Natural killer cell treated with Interleukin-12 subunit alpha and Interleukin-12 subunit beta and Interleukin-15 and Interleukin-18, amount 100 ng/mL, for 72 hours (primary cell): ENCODE results near the gene CXCL10. TPM values are rescaled to one million over a fixed set of nuclear protein-coding genes. Genes with fewer than 3 reads are reported as not detected.
"Not testable (repeated sequence)": the region's sequence is repeated elsewhere in the genome, so short reads cannot be mapped to it uniquely, and the experiment has no call there.

ENCODE experiments used
- ATAC-seq, 2 donors: fragments of 150-1000 bp; cut with Tn5 transposase in 1 of 2; sonication (Bioruptor Pico), chemical (Tn5 transposase) in 1 of 2; 2 replicates each; pipeline ENCODE4 v1.10.0; 2021
- DNase-seq: peaks from one replicate; pipeline ENCODE4 v3.0.0; 2022; ENCODE audit warnings: low spot score
- H3K27ac Mint-ChIP-seq, 2 donors: 1 replicate in 1 of 2; 2 replicates in 1 of 2; pipeline ENCODE4 v1.8.0; 2022; ENCODE audit warnings: mixed read lengths in 2 of 2, mild to moderate bottlenecking in 1 of 2, moderate library complexity in 1 of 2
- H3K27me3 Mint-ChIP-seq, 2 donors: 1 replicate in 1 of 2; 2 replicates in 1 of 2; pipeline ENCODE4 v1.8.0; 2022; ENCODE audit warnings: mixed read lengths in 2 of 2
- H3K36me3 Mint-ChIP-seq: one replicate; pipeline ENCODE4 v1.8.0; 2022; ENCODE audit warnings: mixed read lengths
- H3K4me1 Mint-ChIP-seq, 2 donors: 1 replicate in 1 of 2; 2 replicates in 1 of 2; pipeline ENCODE4 v1.8.0; 2022; ENCODE audit warnings: low read depth in 2 of 2, mixed read lengths in 2 of 2, mild to moderate bottlenecking in 1 of 2
- H3K4me3 Mint-ChIP-seq: one replicate; pipeline ENCODE4 v1.8.0; 2022; ENCODE audit warnings: mixed read lengths
- H3K9me3 Mint-ChIP-seq: 2 replicates; pipeline ENCODE4 v1.8.0; 2022; ENCODE audit warnings: mixed read lengths
- total RNA-seq, 2 donors: library from RNA; stranded (reverse); gene quantifications; one replicate each; pipeline ENCODE4 v1.2.3, GENCODE V29; 2022

CXCL10 gene
- total RNA-seq, 2 donors from 2014 or later: 2.0 to 117 TPM

DNA sequence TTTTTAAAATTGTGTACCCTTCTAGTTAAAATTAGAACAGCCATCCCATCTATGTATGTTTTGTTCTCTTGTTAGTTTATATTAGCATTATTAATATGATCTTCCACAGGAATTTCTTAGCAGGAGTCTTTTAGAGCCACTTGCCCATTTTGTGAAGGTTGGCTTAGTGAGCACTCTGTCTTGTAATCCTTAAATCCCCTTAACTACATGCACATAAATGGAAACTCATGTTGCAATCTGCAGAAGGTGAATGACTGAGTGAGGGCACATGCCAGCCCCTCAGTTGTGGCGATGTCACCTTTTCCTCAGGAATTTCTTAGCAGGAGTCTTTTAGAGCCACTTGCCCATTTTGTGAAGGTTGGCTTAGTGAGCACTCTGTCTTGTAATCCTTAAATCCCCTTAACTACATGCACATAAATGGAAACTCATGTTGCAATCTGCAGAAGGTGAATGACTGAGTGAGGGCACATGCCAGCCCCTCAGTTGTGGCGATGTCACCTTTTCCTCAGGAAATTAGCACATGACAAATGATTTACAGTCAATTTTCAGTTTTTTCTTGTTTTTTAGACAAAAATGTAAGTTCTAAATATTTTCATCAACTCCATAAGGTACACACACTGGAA, 24.7 kb downstream of the CXCL10 start:
- DNase-seq, H3K27ac Mint-ChIP-seq, H3K4me3 Mint-ChIP-seq, H3K36me3 Mint-ChIP-seq, ATAC-seq, H3K9me3 Mint-ChIP-seq: not testable (repeated sequence)
- Mint-ChIP-seq H3K4me1 (peaks cover 0 to 17% of the 10 kb centered on the region in 2 donors), H3K27me3 (peaks cover 21% of the 10 kb centered on the region in 2 donors)

DNA sequence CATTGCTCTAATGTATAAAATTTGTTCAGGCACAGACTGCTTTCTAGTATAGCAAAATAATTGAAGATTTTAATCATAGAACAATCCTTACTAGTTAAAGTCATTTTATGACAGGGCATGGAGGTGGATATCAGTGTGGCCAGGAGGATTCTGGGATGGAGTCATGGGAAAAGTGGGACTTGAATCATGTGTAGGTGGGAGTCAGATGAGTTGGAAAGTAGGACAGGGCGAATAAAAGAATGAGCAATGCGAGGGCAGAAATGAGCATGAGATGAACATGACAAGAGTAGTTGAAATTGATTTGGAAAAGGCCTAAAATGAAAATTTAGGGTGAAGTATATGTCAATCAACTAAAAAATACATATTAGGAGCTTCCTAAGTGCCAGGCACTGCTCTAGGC, 25.4 kb downstream of the CXCL10 start:
- Mint-ChIP-seq H3K27me3 (peaks cover 21 to 25% of the 10 kb centered on the region in 2 donors), H3K9me3 (no peaks in the 10 kb centered on the region), H3K36me3 (no peaks in the 10 kb centered on the region), H3K4me1 (peaks cover 0 to 14% of the 10 kb centered on the region in 2 donors), H3K4me3 (no peak overlapping the region), H3K27ac (no peak overlapping the region)
- no peak for ATAC-seq
- DNase-seq: no peak

DNA sequence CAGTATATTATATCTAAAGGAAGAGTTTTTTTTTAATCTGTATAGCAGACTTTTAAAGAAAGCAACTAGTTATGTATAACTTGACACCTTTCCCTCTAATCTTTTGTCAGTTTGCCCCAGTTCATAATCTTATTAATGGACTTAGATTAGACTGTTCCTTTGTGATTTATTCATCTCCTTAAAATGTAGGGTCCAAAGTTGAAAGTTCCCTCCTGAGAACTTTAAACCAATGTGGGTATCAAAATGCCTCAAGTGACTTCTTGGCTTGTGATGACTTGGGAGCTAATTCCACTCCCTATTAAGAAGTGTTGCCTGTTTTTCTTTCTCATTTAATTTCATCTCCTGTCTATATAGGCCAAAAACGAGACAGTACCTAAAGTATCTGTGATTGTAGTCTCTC, 26.2 kb downstream of the CXCL10 start:
- Mint-ChIP-seq H3K9me3 (no peaks in the 10 kb centered on the region), H3K27ac (no peak overlapping the region), H3K36me3 (no peaks in the 10 kb centered on the region), H3K4me3 (no peak overlapping the region), H3K4me1 (peaks cover 0 to 8% of the 10 kb centered on the region in 2 donors), H3K27me3 (peaks cover 16 to 18% of the 10 kb centered on the region in 2 donors)
- DNase-seq (no peak), ATAC-seq (no peak)

DNA sequence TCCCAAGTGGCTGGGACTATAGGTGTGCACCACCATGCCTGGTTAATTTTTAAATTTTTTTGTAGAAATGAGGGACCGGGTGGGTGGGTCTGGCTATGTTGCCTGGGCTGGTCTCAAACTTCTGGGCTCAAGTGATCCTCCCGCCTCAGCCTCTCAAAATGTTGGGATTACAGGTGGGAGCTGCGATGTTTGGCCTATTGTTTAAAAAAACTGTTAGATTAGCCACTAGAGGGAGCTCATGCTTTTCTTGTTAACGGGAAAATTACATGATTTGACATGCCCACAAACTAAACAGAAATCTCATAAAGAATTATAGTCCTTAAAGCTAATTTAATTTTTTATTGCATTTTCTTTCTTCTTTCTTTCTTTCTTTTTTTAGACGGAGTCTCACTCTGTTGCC, 27.6 kb downstream of the CXCL10 start:
- H3K9me3 Mint-ChIP-seq: no peaks in the 10 kb centered on the region
- ATAC-seq: no peak

DNA sequence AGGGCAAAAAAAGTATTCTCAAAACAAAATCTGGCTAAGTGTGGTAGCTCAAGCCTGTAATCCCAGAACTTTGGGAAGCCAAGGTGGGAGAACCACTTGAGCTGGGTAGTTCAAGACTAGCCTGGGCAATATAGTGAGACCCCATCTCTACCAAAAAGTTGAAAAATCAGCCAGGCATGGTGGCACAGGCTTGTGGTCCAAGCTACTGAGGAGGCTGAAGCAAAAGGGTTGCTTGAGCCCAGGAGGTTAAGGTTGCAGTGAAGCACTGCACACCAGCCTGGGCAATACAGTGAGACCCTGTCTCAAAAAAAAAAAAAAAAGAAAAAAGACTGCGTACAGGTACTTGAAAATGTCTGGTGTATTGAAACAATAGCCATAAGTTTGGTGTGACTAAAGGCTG, 30.8 kb downstream of the CXCL10 start:
- Mint-ChIP-seq H3K4me3 (no peak overlapping the region), H3K36me3 (peaks cover 6% of the 10 kb centered on the region), H3K4me1 (peaks cover 13 to 20% of the 10 kb centered on the region in 2 donors), H3K27ac (no peak overlapping the region), H3K27me3 (peaks cover 9 to 18% of the 10 kb centered on the region in 2 donors), H3K9me3 (no peaks in the 10 kb centered on the region)
- no peak for DNase-seq
- ATAC-seq: no peak

More for the DNA sequence above, 27.6 kb downstream of the CXCL10 start:
- DNase-seq: no peak
- Mint-ChIP-seq H3K4me3 (no peak overlapping the region), H3K4me1 (peaks cover 0 to 13% of the 10 kb centered on the region in 2 donors), H3K36me3 (no peaks in the 10 kb centered on the region), H3K27ac (no peak overlapping the region), H3K27me3 (peaks cover 16 to 18% of the 10 kb centered on the region in 2 donors)

DNA sequence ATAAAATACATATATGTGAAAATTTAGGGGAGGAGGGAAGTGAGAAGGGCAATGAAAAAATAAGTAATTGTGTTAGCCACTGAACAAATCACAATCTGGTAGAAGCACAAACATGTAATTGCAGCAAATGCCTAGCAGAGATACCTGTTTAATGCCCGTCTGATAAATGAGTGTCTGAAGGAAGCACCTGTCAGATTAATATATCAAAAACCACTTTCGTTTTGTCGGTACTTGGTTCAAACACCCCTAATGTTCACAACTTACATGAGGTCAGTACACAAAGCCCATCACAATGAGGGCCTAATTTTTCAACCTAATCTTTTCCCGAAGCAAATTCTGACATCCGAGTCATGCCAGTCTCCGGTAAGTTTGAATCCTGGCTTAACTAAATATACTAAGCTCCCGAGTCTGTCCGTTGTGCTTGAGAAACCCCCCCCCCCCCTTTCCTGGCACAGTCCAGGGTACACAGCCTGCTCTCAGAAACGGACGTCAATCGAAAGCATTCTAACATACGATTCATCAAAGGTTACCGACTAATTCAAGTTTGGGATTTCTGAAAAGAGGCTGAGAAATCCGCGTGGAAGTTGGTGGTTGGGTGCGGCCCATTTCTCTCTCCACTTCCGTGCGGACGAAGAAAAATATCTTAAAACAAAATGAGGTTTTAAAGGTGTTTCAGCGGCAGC, 33.3 kb downstream of the CXCL10 start:
- ATAC-seq: no peak
- peaks cover 6% of the 10 kb centered on the region for H3K36me3 Mint-ChIP-seq
- H3K4me3 Mint-ChIP-seq: peak overlapping the region; percentile 92
- no peak for DNase-seq
- no peaks in the 10 kb centered on the region for H3K9me3 Mint-ChIP-seq
- H3K27me3 Mint-ChIP-seq: peaks cover 9 to 16% of the 10 kb centered on the region in 2 donors
- H3K4me1 Mint-ChIP-seq: peaks cover 6 to 24% of the 10 kb centered on the region in 2 donors
- peak overlapping the region; percentile 73 to 85 for H3K27ac Mint-ChIP-seq

DNA sequence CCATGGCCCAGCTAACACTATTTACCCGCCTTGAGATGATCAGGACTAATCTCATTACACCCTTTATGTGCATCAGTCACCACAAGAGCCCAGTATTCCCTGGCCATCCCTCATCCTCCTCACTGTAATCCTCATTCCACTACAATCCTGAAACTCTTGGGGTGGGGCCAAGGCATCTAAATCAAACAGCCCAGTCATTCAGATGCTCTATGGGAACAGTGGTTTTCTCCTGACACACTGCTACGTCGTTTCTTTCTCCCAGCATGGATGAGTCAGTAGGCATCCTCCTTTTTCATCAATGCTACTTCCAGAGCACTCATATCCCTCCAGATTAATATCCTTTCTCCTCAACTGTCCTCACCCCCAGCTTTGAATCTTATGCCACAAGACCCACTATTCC, 38.2 kb downstream of the CXCL10 start:
- Mint-ChIP-seq H3K27me3 (no peaks in the 10 kb centered on the region), H3K27ac (no peak overlapping the region), H3K36me3 (peaks cover 21% of the 10 kb centered on the region), H3K9me3 (no peaks in the 10 kb centered on the region), H3K4me1 (peaks cover 0 to 24% of the 10 kb centered on the region in 2 donors), H3K4me3 (no peak overlapping the region)
- DNase-seq (no peak), ATAC-seq (no peak)

DNA sequence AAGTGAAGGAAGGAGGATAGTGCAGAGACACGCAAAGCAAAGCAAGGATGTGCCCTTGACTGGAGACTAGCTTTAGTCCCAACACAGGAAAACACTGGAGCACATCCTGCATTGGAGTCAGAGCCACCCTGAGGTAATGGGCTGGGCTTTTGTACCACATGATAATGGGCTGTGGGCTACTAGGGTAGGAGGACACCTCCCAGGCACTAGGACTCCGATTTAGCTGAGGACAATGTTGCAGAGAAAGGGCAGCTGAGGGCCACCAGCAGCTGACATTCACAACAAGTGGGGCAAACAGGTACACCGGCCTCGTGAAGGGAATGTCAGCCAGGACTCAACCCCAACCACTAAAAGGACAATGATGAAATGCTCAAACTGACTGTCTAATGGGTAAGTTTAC, 42.7 kb downstream of the CXCL10 start:
- Mint-ChIP-seq H3K27ac (no peak overlapping the region), H3K36me3 (peaks cover 27% of the 10 kb centered on the region)

DNA sequence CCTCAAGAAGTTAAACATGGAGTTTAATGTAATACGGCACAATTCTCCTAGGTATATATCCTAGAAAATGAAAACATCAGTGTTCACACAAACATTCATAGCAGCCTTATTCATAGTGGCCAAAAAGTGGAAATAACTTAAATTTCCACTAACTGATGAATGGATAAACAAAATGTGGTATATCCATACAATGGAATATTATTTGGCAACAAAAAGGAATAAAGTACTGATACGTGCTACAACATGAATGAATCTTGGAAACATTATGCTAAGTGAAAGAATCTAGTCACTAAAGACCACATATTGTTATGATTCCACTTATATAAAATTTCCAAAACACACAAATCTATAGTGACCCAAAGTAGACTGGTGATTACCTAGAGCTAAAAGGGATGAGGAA, 47.1 kb downstream of the CXCL10 start:
- H3K4me1 Mint-ChIP-seq: no peaks in the 10 kb centered on the region
- DNase-seq (no peak), ATAC-seq (no peak)
- no peak overlapping the region for H3K27ac Mint-ChIP-seq
- no peaks in the 10 kb centered on the region for H3K27me3 Mint-ChIP-seq
- no peaks in the 10 kb centered on the region for H3K9me3 Mint-ChIP-seq
- no peak overlapping the region for H3K4me3 Mint-ChIP-seq
- peaks cover 38% of the 10 kb centered on the region for H3K36me3 Mint-ChIP-seq

More for the DNA sequence above, 42.7 kb downstream of the CXCL10 start:
- H3K4me3 Mint-ChIP-seq: no peak overlapping the region
- no peaks in the 10 kb centered on the region for H3K9me3 Mint-ChIP-seq
- no peak for ATAC-seq
- H3K27me3 Mint-ChIP-seq: no peaks in the 10 kb centered on the region
- no peaks in the 10 kb centered on the region for H3K4me1 Mint-ChIP-seq
- no peak for DNase-seq

DNA sequence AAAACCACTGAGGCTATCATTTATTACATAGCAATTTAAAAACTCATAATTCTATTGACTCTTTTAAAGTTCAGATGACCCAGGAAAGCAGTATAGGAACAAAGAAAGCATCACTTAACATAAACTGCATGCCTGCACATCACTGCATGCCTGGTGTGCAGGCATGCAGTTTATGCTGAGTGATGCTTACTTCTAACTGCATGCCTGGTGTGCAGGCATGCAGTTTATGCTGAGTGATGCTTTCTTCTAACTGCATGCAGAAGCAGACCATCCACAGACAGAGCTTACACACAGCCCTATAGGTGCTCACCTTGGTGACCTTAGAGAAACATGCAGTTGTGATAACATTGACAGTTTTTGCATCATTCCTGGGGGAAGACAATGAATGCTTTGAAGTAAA, 49.5 kb downstream of the CXCL10 start:
- DNase-seq: no peak
- H3K4me1 Mint-ChIP-seq: no peaks in the 10 kb centered on the region
- no peaks in the 10 kb centered on the region for H3K27me3 Mint-ChIP-seq
- H3K36me3 Mint-ChIP-seq: peaks cover 46% of the 10 kb centered on the region
- H3K27ac Mint-ChIP-seq: no peak overlapping the region
- H3K9me3 Mint-ChIP-seq: no peaks in the 10 kb centered on the region
- no peak for ATAC-seq
- no peak overlapping the region for H3K4me3 Mint-ChIP-seq

Other genes with a start within 250 kb of the CXCL10 start
- not detected for gene PPEF2, start 121.0 kb downstream of the CXCL10 start, total RNA-seq
- gene NAAA, start 82.5 kb downstream of the CXCL10 start, total RNA-seq: 10 to 100 TPM; 17.5 to 48.2 TPM
- gene SDAD1, start 32.6 kb downstream of the CXCL10 start, total RNA-seq: 10 to 100 TPM; 57.8 to 67.9 TPM
- 1 to 10 TPM in 1 of 2 donors, under 1 TPM in 1; 0.57 to 8.6 TPM for gene CXCL9, start 16.0 kb downstream of the CXCL10 start, total RNA-seq
- gene CXCL11, start 12.6 kb upstream of the CXCL10 start, total RNA-seq: 1 to 10 TPM in 1 of 2 donors, not detected in 1; 2.5 TPM
- 1 to 10 TPM in 1 of 2 donors, not detected in 1; 5.4 TPM for gene ART3, start 51.2 kb upstream of the CXCL10 start, total RNA-seq
- gene NUP54, start 124.9 kb upstream of the CXCL10 start, total RNA-seq: 10 to 100 TPM; 63.7 to 66.6 TPM
- gene SCARB2, start 190.3 kb upstream of the CXCL10 start, total RNA-seq: 10 to 100 TPM in 1 of 2 donors, 1 to 10 TPM in 1; 9.9 to 13.9 TPM
- gene FAM47E, start 228.2 kb upstream of the CXCL10 start, total RNA-seq: not detected